Endothelial cell of umbilical vein (primary cell): Measurements from ENCODE around the gene APOC4. TPM values are rescaled to one million over a fixed set of nuclear protein-coding genes. Genes with fewer than 3 reads are reported as not detected.

Experiments used
- BruUV-seq: library from RNA; stranded (reverse); fragments of 400-500 nt; replicated peaks from 2 replicates; lab custom pipeline; 2021; lab: Mats Ljungman, UMichigan
- CTCF ChIA-PET: fragments of 300-600, 350-600 bp; sonication (Branson Sonifier 250); formaldehyde crosslinking; loops from one replicate; lab custom pipeline; 2021; ENCODE audit warnings: antibody characterized with exemption, inconsistent platforms; lab: Charles Lee
- POLR2A ChIA-PET: fragments of 300-600, 350-600 bp; sonication (Branson Sonifier 250); formaldehyde crosslinking; loops from one replicate; lab custom pipeline; 2021; ENCODE audit warnings: antibody characterized with exemption, inconsistent platforms; lab: Charles Lee
- DNase-seq: peaks from one replicate; pipeline ENCODE4 v3.0.0-alpha.2; 2011; ENCODE audit warnings: low read depth, low spot score
- FAIRE-seq: peaks from 2 replicates; lab custom pipeline; 2011; peaks lifted over from hg19 to GRCh38; lab: Jason Lieb, UNC
- H2AFZ ChIP-seq: 2 replicates; pipeline ENCODE4 v1.6.0; 2012; ENCODE audit warnings: low read depth, low read length, control low read depth, inconsistent platforms
- H3K27ac ChIP-seq: 2 replicates; pipeline ENCODE4 v1.5.1; 2011; ENCODE audit warnings: low read depth, mild to moderate bottlenecking, control low read depth, low read length, moderate library complexity; ENCODE audit not compliant: insufficient read depth
- H3K27me3 ChIP-seq, 2 experiments: 2 replicates each; pipeline versions ENCODE4 v1.6.0 to v1.6.1; 2011; ENCODE audit warnings: low read length in 2 of 2, mixed read lengths in 1 of 2; ENCODE audit not compliant: control insufficient read depth in 2 of 2, insufficient read depth in 2 of 2
- H3K36me3 ChIP-seq, 2 experiments: 2 replicates in 1 of 2; 3 replicates in 1 of 2; pipeline ENCODE4 v1.5.1; 2011; ENCODE audit warnings: low read length in 2 of 2, mild to moderate bottlenecking in 1 of 2, moderate library complexity in 1 of 2; ENCODE audit not compliant: control insufficient read depth in 2 of 2, insufficient read depth in 2 of 2; ENCODE audit errors: extremely low read depth in 1 of 2
- H3K4me1 ChIP-seq: 3 replicates; pipeline ENCODE4 v1.5.1; 2011; ENCODE audit warnings: mild to moderate bottlenecking, low read length; ENCODE audit not compliant: control insufficient read depth, insufficient read depth; ENCODE audit errors: extremely low read depth
- H3K4me2 ChIP-seq: 2 replicates; pipeline ENCODE4 v1.6.1; 2011; ENCODE audit warnings: low read length, control low read depth, mixed read lengths; ENCODE audit not compliant: insufficient read depth
- H3K4me3 ChIP-seq, 3 experiments: fragments of 200-600 bp in 1 of 3; sonication (generic), shearing (Covaris generic) in 1 of 3; replicated peaks in 1 of 3; 2 replicates each; pipeline ENCODE4 v1.5.1; 2011 to 2016; ENCODE audit warnings: control low read depth in 3 of 3, low read length in 3 of 3, mild to moderate bottlenecking in 2 of 3, inconsistent platforms in 1 of 3, low read depth in 1 of 3, moderate library complexity in 1 of 3; ENCODE audit not compliant: insufficient read depth in 1 of 3
- H3K79me2 ChIP-seq: 2 replicates; pipeline ENCODE4 v1.6.0; 2012; ENCODE audit warnings: low read length, inconsistent platforms; ENCODE audit not compliant: control insufficient read depth, insufficient read depth
- H3K9ac ChIP-seq: replicated peaks from 2 replicates; pipeline ENCODE3; 2011; ENCODE audit warnings: low read length, control low read depth; ENCODE audit not compliant: insufficient read depth; ENCODE audit errors: extremely low read depth
- H3K9me1 ChIP-seq: replicated peaks from 3 replicates; pipeline ENCODE4 v1.6.0; 2011; ENCODE audit warnings: mild to moderate bottlenecking, low read length; ENCODE audit not compliant: control insufficient read depth, insufficient read depth; ENCODE audit errors: extremely low read depth
- H3K9me3 ChIP-seq: replicated peaks from 2 replicates; pipeline ENCODE4 v1.5.1; 2012; ENCODE audit warnings: low read length, inconsistent platforms; ENCODE audit not compliant: control insufficient read depth, insufficient read depth
- H4K20me1 ChIP-seq: replicated peaks from 2 replicates; pipeline ENCODE3; 2011; ENCODE audit warnings: mild to moderate bottlenecking, low read length; ENCODE audit not compliant: control insufficient read depth, insufficient read depth; ENCODE audit errors: extremely low read depth
- EZH2 ChIP-seq: IDR thresholded peaks from 2 replicates; pipeline ENCODE4 v1.6.1; 2012; ENCODE audit warnings: borderline replicate concordance, low read depth, mild to moderate bottlenecking, moderate library complexity, low read length, inconsistent platforms; ENCODE audit not compliant: severe bottlenecking
- FOS ChIP-seq: IDR thresholded peaks from 2 replicates; pipeline ENCODE4 v1.6.1; 2011; ENCODE audit warnings: mild to moderate bottlenecking, low read length, moderate library complexity, borderline replicate concordance; ENCODE audit not compliant: insufficient read depth
- GATA2 ChIP-seq: IDR thresholded peaks from 2 replicates; pipeline ENCODE4 v1.7.0; 2011; ENCODE audit warnings: low read depth, mild to moderate bottlenecking, moderate library complexity, mixed read lengths, low read length; ENCODE audit not compliant: insufficient read length, insufficient read depth
- JUN ChIP-seq: IDR thresholded peaks from 2 replicates; pipeline ENCODE4 v1.6.1; 2011; ENCODE audit warnings: borderline replicate concordance, low read depth; ENCODE audit not compliant: insufficient read length, insufficient read depth
- MYC ChIP-seq: IDR thresholded peaks from one replicate; pipeline ENCODE4 v1.6.1; 2011; ENCODE audit warnings: mild to moderate bottlenecking, low read depth, low read length
- POLR2A ChIP-seq: IDR thresholded peaks from 2 replicates; pipeline ENCODE4 v1.6.1; 2012; ENCODE audit warnings: low read depth, mild to moderate bottlenecking, control low read depth, low read length
- POLR2AphosphoS5 ChIP-seq: IDR thresholded peaks from 2 replicates; pipeline ENCODE4 v1.6.1; 2012; ENCODE audit warnings: low read depth, mild to moderate bottlenecking, control low read depth, low read length, moderate library complexity; ENCODE audit not compliant: insufficient read depth
- dilution Hi-C: fragments of 300-500 bp; cut with MboI; formaldehyde crosslinking; loops from one replicate; pipeline ENCODE4 v1.15.0; 2019; ENCODE audit warnings: low sequenced_read_pairs; ENCODE audit not compliant: extremely low pct_ligation_motif_present
- intact Hi-C: fragments of 100-400 bp; cut with micrococcal nuclease; formaldehyde crosslinking; loops from one replicate; pipeline ENCODE4 v1.10.0; 2022
- polyA plus RNA-seq, 4 experiments: library from polyadenylated mRNA; depleted of rRNA in 3 of 4; stranded (reverse) in 3 of 4; unstranded in 1 of 4; fragments of >200 nt; gene quantifications; 2 replicates each; pipeline versions ENCODE4 v1.2.1 to v1.2.3, GENCODE V29; 2011 to 2012; ENCODE audit warnings: missing spikeins in 1 of 4
- total RNA-seq: library from RNA; stranded (reverse); gene quantifications from 2 replicates; pipeline ENCODE4 v1.2.3, GENCODE V29; 2021
- TF ChIP-seq, protein P1 (sequence below): IDR thresholded peaks from 2 replicates; pipeline ENCODE4 v1.6.1; 2011; ENCODE audit not compliant: insufficient read depth, insufficient read length
- TF ChIP-seq, protein P2 (sequence below), 2 donors: IDR thresholded peaks; 1 replicate in 1 of 2; 2 replicates in 1 of 2; pipeline ENCODE4 v1.5.1; 2011; ENCODE audit warnings: low read length in 2 of 2, mild to moderate bottlenecking in 2 of 2, moderate library complexity in 2 of 2, control low read depth in 1 of 2, inconsistent platforms in 1 of 2, low read depth in 1 of 2; ENCODE audit not compliant: insufficient read depth in 1 of 2; ENCODE audit errors: extremely low read depth in 1 of 2

APOC4 gene
- total and polyA plus RNA-seq, 2 donors (not counting 3 experiments of a cell fraction or from before 2014, with no cell fraction given) = not detected

DNA sequence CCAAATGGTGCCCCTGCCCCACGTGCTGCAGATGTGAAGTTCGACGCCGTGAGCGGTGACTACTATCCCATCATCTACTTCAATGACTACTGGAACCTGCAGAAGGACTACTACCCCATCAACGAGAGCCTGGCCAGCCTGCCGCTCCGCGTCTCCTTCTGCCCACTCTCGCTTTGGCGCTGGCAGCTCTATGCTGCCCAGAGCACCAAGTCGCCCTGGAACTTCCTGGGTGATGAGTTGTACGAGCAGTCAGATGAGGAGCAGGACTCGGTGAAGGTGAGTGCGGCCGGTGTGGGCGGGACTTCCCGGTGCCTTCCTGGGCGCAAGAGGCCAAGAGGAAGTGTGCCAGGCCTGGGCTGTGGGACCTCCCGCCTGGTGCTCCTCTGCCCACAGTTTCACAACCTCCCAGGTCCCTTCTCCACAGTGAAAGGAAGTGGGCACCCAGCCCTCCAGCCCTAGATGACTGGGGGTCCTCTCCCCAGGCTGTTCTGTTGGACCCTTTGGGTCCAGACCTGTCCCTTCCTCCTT is 45.2 kb downstream of the APOC4 start:
- H3K27me3 ChIP-seq = no peaks in the 10 kb centered on the region
- no peak overlapping the region for H3K4me2 ChIP-seq
- ChIA-PET POLR2A (no interaction called here), CTCF (interaction anchor here (1.4 kb wide), 1 partner anchor 72 kb away, joined by 4 read pairs; no protein-coding TSS in a partner anchor)
- H3K36me3 ChIP-seq = peaks cover 6 to 56% of the 10 kb centered on the region in 2 experiments
- H3K27ac ChIP-seq = no peak overlapping the region
- no peaks in the 10 kb centered on the region for H3K4me1 ChIP-seq
- H3K9me1 ChIP-seq = no peaks in the 10 kb centered on the region
- H3K9ac ChIP-seq = no peak overlapping the region
- TF ChIP-seq MYC (no peak), FOS (no peak)
- H2AFZ ChIP-seq = no peak overlapping the region
- FAIRE-seq = no peak
- no TSS peak for BruUV-seq
- DNase-seq = no peak
- dilution Hi-C loops (no loop called here), intact Hi-C loops (no loop called here)
- no peaks in the 10 kb centered on the region for H4K20me1 ChIP-seq
- H3K79me2 ChIP-seq = no peaks in the 10 kb centered on the region
- H3K9me3 ChIP-seq = no peaks in the 10 kb centered on the region
- no peak overlapping the region for H3K4me3 ChIP-seq

DNA sequence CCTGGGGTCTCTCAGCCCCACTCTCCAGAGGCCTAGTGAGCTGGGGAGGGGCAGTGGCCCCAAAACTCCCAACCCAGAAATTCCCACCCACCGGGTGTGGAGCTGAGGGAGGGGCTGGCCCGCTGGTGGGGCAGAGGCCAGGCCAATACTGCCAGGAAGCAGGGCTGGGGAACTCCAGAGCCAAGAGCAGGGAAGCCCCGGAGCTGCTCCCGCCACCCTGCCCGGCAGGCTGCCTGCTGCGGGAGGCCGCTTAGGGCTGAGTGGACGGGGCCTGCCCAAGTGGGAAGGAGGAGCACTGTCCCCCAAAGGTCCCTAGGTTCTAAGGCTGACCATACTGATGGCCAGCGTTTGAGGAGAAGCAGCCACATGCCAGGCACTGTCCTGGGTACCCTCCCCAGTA is 46.2 kb downstream of the APOC4 start:
- H3K9ac ChIP-seq = no peak overlapping the region
- no peak for FAIRE-seq
- no peaks in the 10 kb centered on the region for H3K4me1 ChIP-seq
- H3K36me3 ChIP-seq = peaks cover 6 to 60% of the 10 kb centered on the region in 2 experiments
- BruUV-seq = no TSS peak
- CTCF ChIA-PET = interaction anchor here (0.6 to 3.4 kb wide), 4 partner anchors 9 to 71 kb away, joined by 3 to 31 read pairs (median 6); partner anchors contain the start of gene CLASRP
- H3K9me3 ChIP-seq = no peaks in the 10 kb centered on the region
- POLR2A ChIA-PET = interaction anchor here (0.6 kb wide), 1 partner anchor 60 kb away, joined by 4 read pairs; no protein-coding TSS in a partner anchor
- H2AFZ ChIP-seq = no peak overlapping the region
- no peak overlapping the region for H3K4me2 ChIP-seq
- TF ChIP-seq JUN (no peak), EZH2 (no peak), MYC (no peak), POLR2AphosphoS5 (no peak), FOS (no peak), GATA2 (no peak), POLR2A (no peak)
- TF ChIP-seq, protein P1, sequence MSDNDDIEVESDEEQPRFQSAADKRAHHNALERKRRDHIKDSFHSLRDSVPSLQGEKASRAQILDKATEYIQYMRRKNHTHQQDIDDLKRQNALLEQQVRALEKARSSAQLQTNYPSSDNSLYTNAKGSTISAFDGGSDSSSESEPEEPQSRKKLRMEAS = no peak
- TF ChIP-seq, protein P2, sequence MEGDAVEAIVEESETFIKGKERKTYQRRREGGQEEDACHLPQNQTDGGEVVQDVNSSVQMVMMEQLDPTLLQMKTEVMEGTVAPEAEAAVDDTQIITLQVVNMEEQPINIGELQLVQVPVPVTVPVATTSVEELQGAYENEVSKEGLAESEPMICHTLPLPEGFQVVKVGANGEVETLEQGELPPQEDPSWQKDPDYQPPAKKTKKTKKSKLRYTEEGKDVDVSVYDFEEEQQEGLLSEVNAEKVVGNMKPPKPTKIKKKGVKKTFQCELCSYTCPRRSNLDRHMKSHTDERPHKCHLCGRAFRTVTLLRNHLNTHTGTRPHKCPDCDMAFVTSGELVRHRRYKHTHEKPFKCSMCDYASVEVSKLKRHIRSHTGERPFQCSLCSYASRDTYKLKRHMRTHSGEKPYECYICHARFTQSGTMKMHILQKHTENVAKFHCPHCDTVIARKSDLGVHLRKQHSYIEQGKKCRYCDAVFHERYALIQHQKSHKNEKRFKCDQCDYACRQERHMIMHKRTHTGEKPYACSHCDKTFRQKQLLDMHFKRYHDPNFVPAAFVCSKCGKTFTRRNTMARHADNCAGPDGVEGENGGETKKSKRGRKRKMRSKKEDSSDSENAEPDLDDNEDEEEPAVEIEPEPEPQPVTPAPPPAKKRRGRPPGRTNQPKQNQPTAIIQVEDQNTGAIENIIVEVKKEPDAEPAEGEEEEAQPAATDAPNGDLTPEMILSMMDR (IDR thresholded peaks at IDR 0.05; ENCODE audit: extremely low read depth in 1 of 2, insufficient read depth in 1 of 2, low read depth in 1 of 2, low read length in 2 of 2) = no peak
- intact Hi-C loops (no loop called here), dilution Hi-C loops (no loop called here)
- no peaks in the 10 kb centered on the region for H3K27me3 ChIP-seq
- no peak overlapping the region for H3K27ac ChIP-seq
- no peaks in the 10 kb centered on the region for H3K79me2 ChIP-seq
- H3K4me3 ChIP-seq = no peak overlapping the region
- no peaks in the 10 kb centered on the region for H3K9me1 ChIP-seq
- H4K20me1 ChIP-seq = no peaks in the 10 kb centered on the region
- DNase-seq = no peak
